ENCODE measurements around the gene UBR4. TPM values are rescaled to one million over a fixed set of nuclear protein-coding genes. Genes with fewer than 3 reads are reported as not detected.

Gene UBR4
- total RNA-seq, 2 experiments from 2014 or later, result 117 to 147 TPM

GRCh38 chr1:19073311-19074186, 136.5 kb downstream of the UBR4 start:
- intact Hi-C loops (cut with DNase I, micrococcal nuclease), result loop anchor here (1.0 to 5.0 kb wide), 5 partner anchors 62 to 171 kb away; partner anchors contain the start of genes IFFO2 (in 2 of the 2) and ALDH4A1 (in 1 of the 2)
- peaks cover 49% of the 10 kb centered on the region for H3K36me3 Mint-ChIP-seq (ENCODE audit: low read depth)
- CTCF ChIA-PET, result interaction anchor here (0.6 to 1.6 kb wide), 7 partner anchors 10 to 1161 kb away, joined by 3 to 6 read pairs (median 4); no protein-coding TSS in a partner anchor
- H3K4me3 Mint-ChIP-seq, result no peak overlapping the region
- no peaks in the 10 kb centered on the region for H3K27me3 Mint-ChIP-seq
- peaks cover 53% of the 10 kb centered on the region for H3K4me1 Mint-ChIP-seq
- no peak for DNase-seq
- POLR2A ChIA-PET, result interaction anchor here (0.8 to 1.6 kb wide), 3 partner anchors 83 to 165 kb away, joined by 3 to 6 read pairs (median 3); partner anchors contain the start of gene IFFO2
- peak overlapping the region; percentile 81 for H3K27ac Mint-ChIP-seq
- H3K9me3 Mint-ChIP-seq (ENCODE audit: low read depth), result no peaks in the 10 kb centered on the region
- ATAC-seq, result no peak

- Mint-ChIP-seq H3K27ac (no peak overlapping the region), H3K36me3 (ENCODE audit: low read depth) (peaks cover 40% of the 10 kb centered on the region), H3K27me3 (no peaks in the 10 kb centered on the region), H3K4me3 (no peak overlapping the region), H3K9me3 (ENCODE audit: low read depth) (no peaks in the 10 kb centered on the region), H3K4me1 (peaks cover 53% of the 10 kb centered on the region)
- intact Hi-C loops (cut with DNase I, micrococcal nuclease), result loop anchor here in 1 of 2 experiments (5.0 kb wide), 2 partner anchors 115 to 170 kb away; partner anchors contain the start of genes ALDH4A1 and IFFO2
- POLR2A ChIA-PET, result interaction anchor here (0.5 to 1.6 kb wide), 2 partner anchors 116 to 169 kb away, joined by 3 to 6 read pairs; partner anchors contain the start of gene IFFO2
- CTCF ChIA-PET, result interaction anchor here (0.6 to 1.6 kb wide), 7 partner anchors 41 to 1162 kb away, joined by 3 to 5 read pairs (median 4); partner anchors contain the start of gene ALDH4A1
- DNase-seq (no peak), ATAC-seq (no peak)
Measured at GRCh38 chr1:19072285-19072981, 137.6 kb downstream of the UBR4 start.

DNA sequence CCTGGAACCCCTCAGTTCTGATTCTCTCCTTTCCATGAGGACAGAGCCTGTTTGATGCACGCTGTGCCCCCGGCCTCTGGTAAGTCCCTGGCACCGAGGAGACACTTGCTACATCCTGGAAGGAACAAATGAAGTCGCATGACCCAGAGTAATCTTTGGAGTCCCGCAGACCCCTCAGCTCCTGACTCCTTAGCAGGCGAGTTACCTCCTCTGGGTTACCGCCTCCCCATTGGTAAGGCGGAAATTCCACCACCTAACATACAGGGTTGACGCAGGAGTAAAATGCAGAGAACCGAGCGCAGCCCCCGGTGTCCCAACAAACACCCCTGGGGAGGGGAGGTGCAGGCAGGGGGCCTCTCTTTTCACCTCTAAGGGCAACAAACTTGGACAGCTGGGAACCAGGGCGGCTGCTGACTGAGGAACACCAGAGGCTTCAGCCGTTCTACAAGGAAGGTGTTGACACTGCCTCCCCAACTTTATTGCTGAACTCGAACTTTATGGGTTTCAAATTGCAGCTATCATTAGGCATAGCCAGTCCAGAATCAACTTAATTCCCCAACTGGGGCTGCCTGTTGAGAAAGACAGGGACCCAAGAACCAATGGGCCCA, 138.3 kb downstream of the UBR4 start:
- POLR2A ChIA-PET, result interaction anchor here (1.6 kb wide), 1 partner anchor 115 kb away, joined by 6 read pairs; the partner anchor contains the start of gene IFFO2
- CTCF ChIA-PET, result interaction anchor here (1.0 to 1.2 kb wide), 2 partner anchors 163 to 169 kb away, joined by 4 read pairs; partner anchors contain the start of gene ALDH4A1
- no peaks in the 10 kb centered on the region for H3K27me3 Mint-ChIP-seq
- peaks cover 35% of the 10 kb centered on the region for H3K36me3 Mint-ChIP-seq (ENCODE audit: low read depth)
- no peaks in the 10 kb centered on the region for H3K9me3 Mint-ChIP-seq (ENCODE audit: low read depth)
- H3K27ac Mint-ChIP-seq, result no peak overlapping the region
- intact Hi-C loops (cut with DNase I, micrococcal nuclease), result loop anchor here in 1 of 2 experiments (5.0 kb wide), 2 partner anchors 114 to 169 kb away; partner anchors contain the start of genes ALDH4A1 and IFFO2
- H3K4me3 Mint-ChIP-seq, result no peak overlapping the region
- H3K4me1 Mint-ChIP-seq, result peaks cover 53% of the 10 kb centered on the region
- DNase-seq, result no peak
- no peak for ATAC-seq

DNA sequence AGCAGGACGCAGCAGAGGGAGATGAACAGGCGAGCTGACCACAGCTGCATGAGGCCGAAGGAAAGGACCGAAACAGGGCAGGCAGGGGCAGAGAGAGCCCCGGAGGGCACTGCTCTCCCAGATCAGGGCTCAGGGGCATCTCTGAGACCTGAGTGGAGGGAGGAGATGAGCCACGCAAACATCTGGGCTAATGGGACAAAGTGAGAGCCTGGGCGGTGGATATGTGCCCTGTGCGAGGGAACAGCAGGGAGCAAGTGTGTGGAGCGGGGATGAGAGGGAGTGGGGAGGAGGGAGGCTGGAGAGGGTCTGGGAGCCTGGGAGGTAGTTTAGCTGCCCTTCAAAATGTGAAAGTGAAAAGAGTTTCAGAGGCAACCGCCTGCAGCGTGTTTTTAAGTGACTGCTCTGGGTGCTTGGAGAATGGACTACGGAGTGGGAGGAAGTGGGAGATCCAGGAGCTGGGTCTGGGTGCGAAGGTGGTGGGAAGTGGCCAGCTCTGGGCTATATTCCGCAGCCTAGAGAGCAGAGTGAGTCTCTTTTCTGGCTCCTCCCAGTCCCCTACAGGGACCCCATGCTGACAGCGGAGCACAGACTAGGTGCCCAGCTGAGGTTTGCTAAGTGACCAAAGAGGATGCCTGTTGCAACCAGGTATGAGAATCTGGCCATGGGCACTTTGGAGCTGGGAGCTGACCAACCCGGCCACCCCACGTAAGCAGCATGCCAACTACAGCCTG, 139.0 kb downstream of the UBR4 start:
- H3K27me3 Mint-ChIP-seq, result no peaks in the 10 kb centered on the region
- no peak overlapping the region for H3K27ac Mint-ChIP-seq
- CTCF ChIA-PET, result interaction anchor here (0.6 to 1.2 kb wide), 4 partner anchors 158 to 209 kb away, joined by 3 to 4 read pairs (median 4); no protein-coding TSS in a partner anchor
- H3K9me3 Mint-ChIP-seq (ENCODE audit: low read depth), result no peaks in the 10 kb centered on the region
- DNase-seq (no peak), ATAC-seq (no peak)
- H3K4me1 Mint-ChIP-seq, result peaks cover 52% of the 10 kb centered on the region
- H3K36me3 Mint-ChIP-seq (ENCODE audit: low read depth), result peaks cover 28% of the 10 kb centered on the region
- intact Hi-C loops (cut with DNase I, micrococcal nuclease), result loop anchor here in 1 of 2 experiments (5.0 kb wide), 2 partner anchors 114 to 169 kb away; partner anchors contain the start of genes ALDH4A1 and IFFO2
- H3K4me3 Mint-ChIP-seq, result no peak overlapping the region
- POLR2A ChIA-PET, result no interaction called here

DNA sequence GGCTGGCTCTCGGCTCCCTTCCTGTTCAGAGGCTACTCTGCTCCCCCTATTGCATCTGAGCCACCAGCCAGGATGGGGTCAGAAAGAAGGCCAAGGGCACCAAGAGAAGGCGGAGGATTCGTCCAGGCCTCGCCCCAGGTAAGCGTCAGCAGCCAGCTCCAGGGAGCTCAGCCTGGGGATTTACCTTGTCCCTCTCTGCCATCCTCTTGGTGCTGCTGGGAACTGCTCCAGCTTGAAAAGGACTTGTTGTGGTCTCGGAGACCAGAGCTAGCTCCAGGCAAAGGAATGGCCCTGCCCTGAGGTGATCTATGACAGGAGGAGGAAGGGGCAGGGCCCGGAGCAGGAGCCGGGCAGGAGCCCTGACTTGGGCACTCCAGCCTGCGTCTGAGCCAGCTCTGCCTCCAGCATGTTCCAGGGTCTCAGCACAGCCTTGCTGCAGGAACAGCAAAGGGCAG, 139.8 kb downstream of the UBR4 start:
- intact Hi-C loops (cut with DNase I, micrococcal nuclease), result loop anchor here in 1 of 2 experiments (5.0 kb wide), 2 partner anchors 113 to 168 kb away; partner anchors contain the start of genes ALDH4A1 and IFFO2
- H3K27ac Mint-ChIP-seq, result no peak overlapping the region
- peaks cover 45% of the 10 kb centered on the region for H3K4me1 Mint-ChIP-seq
- no peak for ATAC-seq
- POLR2A ChIA-PET, result interaction anchor here (0.5 kb wide), 1 partner anchor 64 kb away, joined by 8 read pairs; no protein-coding TSS in a partner anchor
- H3K36me3 Mint-ChIP-seq (ENCODE audit: low read depth), result peaks cover 22% of the 10 kb centered on the region
- CTCF ChIA-PET, result interaction anchor here (0.5 to 1.1 kb wide), 5 partner anchors 92 to 208 kb away, joined by 3 to 4 read pairs (median 3); no protein-coding TSS in a partner anchor
- no peak for DNase-seq
- no peaks in the 10 kb centered on the region for H3K27me3 Mint-ChIP-seq
- H3K9me3 Mint-ChIP-seq (ENCODE audit: low read depth), result no peaks in the 10 kb centered on the region
- no peak overlapping the region for H3K4me3 Mint-ChIP-seq

DNA sequence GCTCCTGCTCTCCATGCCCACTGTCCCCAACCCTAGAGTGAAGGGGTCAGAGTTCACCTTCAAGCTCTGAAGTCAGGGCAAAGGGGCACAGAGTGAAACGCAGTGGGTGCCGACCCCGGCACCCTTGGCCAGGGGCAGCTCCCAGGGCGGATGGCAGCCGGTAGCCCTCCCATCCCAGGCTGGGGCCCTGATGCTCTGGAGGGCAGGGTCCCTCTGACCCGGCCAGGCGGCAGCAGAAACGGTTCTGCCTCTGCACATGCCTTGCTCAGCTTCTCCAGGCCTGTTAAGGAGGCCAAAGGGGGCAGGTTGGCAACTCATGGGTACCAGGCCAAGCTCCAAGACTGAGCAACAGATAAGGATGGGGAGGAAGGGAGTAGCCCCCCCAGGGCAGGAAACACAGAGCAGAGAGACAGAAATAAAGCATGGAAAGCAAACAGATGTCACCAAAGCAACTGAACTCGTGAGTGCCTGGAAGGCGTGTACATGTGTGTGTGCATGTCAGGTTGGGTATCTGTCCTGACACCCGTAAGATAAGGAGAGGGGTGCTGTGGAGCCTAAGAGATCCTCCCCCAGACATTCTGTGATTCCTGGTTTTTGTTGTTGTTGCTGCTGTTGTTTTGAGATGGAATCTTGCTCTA, 141.3 kb downstream of the UBR4 start:
- DNase-seq, result no peak
- no peak for ATAC-seq
- Mint-ChIP-seq H3K27ac (no peak overlapping the region), H3K4me3 (no peak overlapping the region), H3K9me3 (ENCODE audit: low read depth) (no peaks in the 10 kb centered on the region), H3K27me3 (no peaks in the 10 kb centered on the region), H3K4me1 (peaks cover 30% of the 10 kb centered on the region), H3K36me3 (ENCODE audit: low read depth) (peaks cover 7% of the 10 kb centered on the region)
- intact Hi-C loops (cut with DNase I, micrococcal nuclease), result no loop called here
- ChIA-PET POLR2A (interaction anchor here (0.6 kb wide), 1 partner anchor 44 kb away, joined by 3 read pairs; no protein-coding TSS in a partner anchor), CTCF (interaction anchor here (0.6 to 1.9 kb wide), 4 partner anchors 115 to 202 kb away, joined by 3 to 9 read pairs (median 4); no protein-coding TSS in a partner anchor)

DNA sequence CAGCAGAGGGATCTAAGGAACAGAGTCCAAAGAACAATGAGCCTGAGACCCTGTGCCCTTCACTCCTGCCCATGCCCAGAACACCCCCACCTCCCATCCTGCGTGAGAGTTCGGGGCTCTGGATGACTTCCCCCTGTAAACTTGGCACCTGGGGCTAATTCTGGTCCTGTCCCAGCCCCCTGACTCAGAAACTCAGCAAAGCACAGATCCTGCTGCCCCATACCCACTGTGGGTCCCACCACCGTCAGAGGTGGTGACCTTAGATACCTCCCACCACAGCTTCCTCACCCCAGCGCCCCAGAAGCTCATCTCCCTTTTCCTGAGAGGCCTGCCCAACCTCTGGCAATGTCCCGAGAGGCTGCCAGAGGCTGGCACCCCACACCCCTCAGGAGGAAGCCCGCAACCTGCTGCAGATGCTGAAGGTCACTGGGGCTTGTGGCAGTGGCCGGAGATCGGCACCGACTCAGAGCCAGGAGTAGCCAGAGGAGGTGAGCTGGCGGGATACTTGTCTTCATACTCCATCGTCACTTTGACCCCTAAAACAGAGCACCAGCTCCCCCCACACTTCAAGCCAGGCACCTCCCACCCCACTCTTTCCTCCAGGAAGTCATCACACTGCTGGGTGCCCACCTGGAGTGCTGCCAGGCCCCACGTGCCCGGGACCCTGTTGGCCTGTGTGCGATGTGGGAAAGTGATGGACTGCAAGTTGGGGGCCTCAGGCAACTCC, 142.0 kb downstream of the UBR4 start:
- Mint-ChIP-seq H3K9me3 (ENCODE audit: low read depth) (no peaks in the 10 kb centered on the region), H3K27me3 (no peaks in the 10 kb centered on the region), H3K36me3 (ENCODE audit: low read depth) (peaks cover 3% of the 10 kb centered on the region), H3K4me3 (no peak overlapping the region), H3K4me1 (peaks cover 23% of the 10 kb centered on the region), H3K27ac (no peak overlapping the region)
- intact Hi-C loops (cut with DNase I, micrococcal nuclease), result no loop called here
- ATAC-seq, result no peak
- no peak for DNase-seq
- CTCF ChIA-PET, result interaction anchor here (0.6 to 1.9 kb wide), 4 partner anchors 155 to 203 kb away, joined by 3 to 9 read pairs (median 4); no protein-coding TSS in a partner anchor
- POLR2A ChIA-PET, result interaction anchor here (0.6 kb wide), 1 partner anchor 44 kb away, joined by 3 read pairs; no protein-coding TSS in a partner anchor

- ATAC-seq (no peak), DNase-seq (no peak)
- Mint-ChIP-seq H3K9me3 (ENCODE audit: low read depth) (no peaks in the 10 kb centered on the region), H3K36me3 (ENCODE audit: low read depth) (no peaks in the 10 kb centered on the region), H3K27ac (no peak overlapping the region), H3K4me1 (peaks cover 16% of the 10 kb centered on the region), H3K27me3 (no peaks in the 10 kb centered on the region), H3K4me3 (no peak overlapping the region)
- POLR2A ChIA-PET, result no interaction called here
- intact Hi-C loops (cut with DNase I, micrococcal nuclease), result no loop called here
- CTCF ChIA-PET, result interaction anchor here (0.6 to 1.9 kb wide), 2 partner anchors 154 to 159 kb away, joined by 3 to 9 read pairs; no protein-coding TSS in a partner anchor
Measured at GRCh38 chr1:19067182-19067911, 142.7 kb downstream of the UBR4 start.

DNA sequence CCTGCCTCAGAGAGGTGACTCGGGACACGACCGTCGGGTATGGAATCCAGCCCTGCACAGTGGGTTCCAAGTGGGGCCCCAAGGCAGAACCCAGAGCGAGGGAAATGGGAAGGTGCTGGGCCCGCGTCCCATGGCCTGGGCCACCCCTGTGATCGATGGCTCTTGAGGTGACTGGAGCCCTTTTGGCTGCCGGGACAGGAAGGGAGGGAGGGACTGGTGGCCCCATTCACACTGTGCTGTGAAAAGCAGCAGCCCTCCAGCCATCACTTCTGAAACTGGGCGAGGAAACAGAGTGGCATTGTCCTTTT, 143.2 kb downstream of the UBR4 start:
- intact Hi-C loops (cut with DNase I, micrococcal nuclease), result no loop called here
- peaks cover 11% of the 10 kb centered on the region for H3K4me1 Mint-ChIP-seq
- ChIA-PET CTCF (no interaction called here), POLR2A (no interaction called here)
- DNase-seq, result no peak
- H3K36me3 Mint-ChIP-seq (ENCODE audit: low read depth), result no peaks in the 10 kb centered on the region
- H3K27me3 Mint-ChIP-seq, result no peaks in the 10 kb centered on the region
- H3K9me3 Mint-ChIP-seq (ENCODE audit: low read depth), result no peaks in the 10 kb centered on the region
- no peak overlapping the region for H3K27ac Mint-ChIP-seq
- H3K4me3 Mint-ChIP-seq, result no peak overlapping the region
- ATAC-seq, result no peak
